Measurements from ENCODE around the gene GNB4. TPM values are rescaled to one million over a fixed set of nuclear protein-coding genes. Genes with fewer than 3 reads are reported as not detected.

Gene GNB4
- total RNA-seq, 1 donor from 2014 or later = 85.7 TPM

DNA sequence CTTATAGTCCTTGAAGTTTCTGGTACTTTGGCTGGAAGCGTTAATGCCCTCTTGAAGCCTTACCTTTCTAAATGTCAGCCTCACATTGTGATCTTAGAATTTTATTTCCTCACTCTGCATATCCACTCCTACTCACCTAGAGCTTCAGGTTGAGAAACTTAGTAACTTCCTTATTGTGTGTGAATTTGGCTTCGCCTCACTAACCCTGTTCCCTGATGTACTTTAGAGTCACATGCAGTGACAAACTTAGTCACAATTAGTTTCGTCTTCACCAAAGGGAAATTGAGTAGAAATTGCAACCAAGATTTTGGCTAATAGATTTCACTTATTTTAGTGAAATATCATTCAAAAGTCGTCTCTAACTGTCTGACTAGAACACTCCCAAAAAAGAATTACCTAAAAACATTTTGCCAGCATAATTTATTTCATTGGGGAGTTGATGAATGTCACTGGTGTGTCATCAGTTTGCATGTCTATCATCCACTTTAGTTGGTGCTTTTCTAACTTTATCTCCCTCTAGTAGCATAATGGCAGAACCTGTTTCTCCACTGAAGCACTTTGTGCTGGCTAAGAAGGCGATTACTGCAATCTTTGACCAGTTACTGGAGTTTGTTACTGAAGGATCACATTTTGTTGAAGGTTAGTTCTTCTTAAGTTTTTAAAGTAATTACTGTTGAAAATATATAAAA, 102.8 kb downstream of the GNB4 start:
- peak overlapping the region; percentile 65 for H3K27ac ChIP-seq (ENCODE audit: low read depth, low read length)

DNA sequence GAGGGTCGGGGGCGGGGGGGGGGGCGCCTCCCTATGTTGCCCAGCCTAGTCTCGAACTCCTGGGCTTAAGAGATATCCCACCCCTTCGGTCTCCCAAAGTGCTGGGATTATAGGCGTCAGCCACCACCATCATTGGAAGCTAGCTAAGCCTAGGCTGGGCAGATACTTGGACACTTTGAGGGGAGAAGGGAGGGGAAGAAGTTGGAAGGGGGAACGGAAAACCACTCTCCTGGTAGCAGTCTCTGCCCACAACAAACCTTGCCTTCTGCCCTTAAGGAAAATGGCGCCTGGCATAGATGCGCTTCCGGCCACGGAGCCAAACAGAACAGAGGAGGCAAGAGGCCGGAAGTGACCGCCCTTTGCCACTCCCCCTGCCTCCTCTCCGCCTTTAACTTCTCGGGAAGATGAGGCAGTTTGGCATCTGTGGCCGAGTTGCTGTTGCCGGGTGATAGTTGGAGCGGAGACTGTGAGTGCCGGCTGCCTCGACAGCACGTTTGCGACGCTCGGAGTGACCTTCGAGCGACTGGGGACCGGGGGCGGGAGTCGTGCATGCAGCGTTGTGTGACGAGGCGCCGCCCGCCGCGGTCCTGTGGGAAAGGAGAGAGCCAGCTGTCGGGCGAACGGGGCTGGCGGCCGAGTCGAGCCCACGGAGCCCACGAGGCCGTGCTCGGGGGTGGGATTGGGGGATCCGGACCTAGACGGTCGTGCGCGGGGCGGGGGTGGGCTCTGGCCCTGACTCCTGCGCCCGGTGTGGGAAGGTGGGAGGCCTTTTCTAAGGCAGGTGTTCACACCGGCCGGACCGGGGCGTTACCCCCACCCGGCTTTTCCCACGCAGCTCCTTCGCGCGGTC, 103.7 kb downstream of the GNB4 start, which contains the start of gene MFN1:
Gene MFN1, plus strand, starts transcription at position 365 of the 850 bp plus-strand sequence. CDS start 1,143 bp downstream, outside the sequence.
- peak within 1 kb of the TSS; percentile 95 for H2AFZ ChIP-seq (ENCODE audit: low read depth, low read length)
- H3K27ac Mint-ChIP-seq (ENCODE audit: unreplicated experiment) = peak within 1 kb of the TSS; percentile 95
- H3K79me2 ChIP-seq (ENCODE audit: insufficient read depth, low read length) = peaks cover 34% of the 10 kb centered on the region
- H3K4me3 Mint-ChIP-seq (ENCODE audit: unreplicated experiment) = peak within 1 kb of the TSS; percentile 98
- peak; percentile 94 for DNase-seq (ENCODE audit: low read depth)
- peaks cover 15% of the 10 kb centered on the region for H4K20me1 ChIP-seq (ENCODE audit: insufficient read depth, low read length)
- H3K36me3 ChIP-seq (ENCODE audit: insufficient read depth, low read length) = peaks cover 22% of the 10 kb centered on the region
- no peaks in the 10 kb centered on the region for H3K27me3 ChIP-seq (ENCODE audit: insufficient read depth, low read length)
- peak within 1 kb of the TSS; percentile 93 for H3K4me3 ChIP-seq (ENCODE audit: insufficient read depth, low read depth, low read length)
- peaks cover 9% of the 10 kb centered on the region for H3K36me3 Mint-ChIP-seq (ENCODE audit: low read depth, unreplicated experiment)
- H3K9me3 ChIP-seq (ENCODE audit: insufficient read depth, low read depth, low read length) = no peaks in the 10 kb centered on the region
- peak within 1 kb of the TSS; percentile 95 for H3K4me2 ChIP-seq (ENCODE audit: low read length)
- no peaks in the 10 kb centered on the region for H3K4me1 Mint-ChIP-seq (ENCODE audit: low read depth, unreplicated experiment)
- H3K9ac ChIP-seq (ENCODE audit: low read length) = peak within 1 kb of the TSS; percentile 85
- H3K9me3 Mint-ChIP-seq (ENCODE audit: unreplicated experiment) = no peaks in the 10 kb centered on the region
- peaks cover 7% of the 10 kb centered on the region for H3K4me1 ChIP-seq (ENCODE audit: insufficient read depth, low read length)
- TF ChIP-seq EZH2 (IDR thresholded peaks at IDR 0.05; ENCODE audit: insufficient read depth, low read length) = no peak
- TF ChIP-seq, protein P1, sequence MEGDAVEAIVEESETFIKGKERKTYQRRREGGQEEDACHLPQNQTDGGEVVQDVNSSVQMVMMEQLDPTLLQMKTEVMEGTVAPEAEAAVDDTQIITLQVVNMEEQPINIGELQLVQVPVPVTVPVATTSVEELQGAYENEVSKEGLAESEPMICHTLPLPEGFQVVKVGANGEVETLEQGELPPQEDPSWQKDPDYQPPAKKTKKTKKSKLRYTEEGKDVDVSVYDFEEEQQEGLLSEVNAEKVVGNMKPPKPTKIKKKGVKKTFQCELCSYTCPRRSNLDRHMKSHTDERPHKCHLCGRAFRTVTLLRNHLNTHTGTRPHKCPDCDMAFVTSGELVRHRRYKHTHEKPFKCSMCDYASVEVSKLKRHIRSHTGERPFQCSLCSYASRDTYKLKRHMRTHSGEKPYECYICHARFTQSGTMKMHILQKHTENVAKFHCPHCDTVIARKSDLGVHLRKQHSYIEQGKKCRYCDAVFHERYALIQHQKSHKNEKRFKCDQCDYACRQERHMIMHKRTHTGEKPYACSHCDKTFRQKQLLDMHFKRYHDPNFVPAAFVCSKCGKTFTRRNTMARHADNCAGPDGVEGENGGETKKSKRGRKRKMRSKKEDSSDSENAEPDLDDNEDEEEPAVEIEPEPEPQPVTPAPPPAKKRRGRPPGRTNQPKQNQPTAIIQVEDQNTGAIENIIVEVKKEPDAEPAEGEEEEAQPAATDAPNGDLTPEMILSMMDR (IDR thresholded peaks at IDR 0.05; ENCODE audit: insufficient read depth, low read depth, low read length) = no peak
- no peaks in the 10 kb centered on the region for H3K27me3 Mint-ChIP-seq (ENCODE audit: low read depth, unreplicated experiment)
- FAIRE-seq = peak; percentile 95
- H3K27ac ChIP-seq (ENCODE audit: low read depth, low read length) = peak within 1 kb of the TSS; percentile 65

More for the DNA sequence above, 102.8 kb downstream of the GNB4 start:
- Mint-ChIP-seq H3K27me3 (ENCODE audit: low read depth, unreplicated experiment) (no peaks in the 10 kb centered on the region), H3K36me3 (ENCODE audit: low read depth, unreplicated experiment) (peaks cover 10% of the 10 kb centered on the region), H3K9me3 (ENCODE audit: unreplicated experiment) (no peaks in the 10 kb centered on the region), H3K4me1 (ENCODE audit: low read depth, unreplicated experiment) (no peaks in the 10 kb centered on the region), H3K4me3 (ENCODE audit: unreplicated experiment) (peak overlapping the region; percentile 98), H3K27ac (ENCODE audit: unreplicated experiment) (peak overlapping the region; percentile 14)
- H3K9me3 ChIP-seq (ENCODE audit: insufficient read depth, low read depth, low read length) = no peaks in the 10 kb centered on the region
- TF ChIP-seq, protein P1 (IDR thresholded peaks at IDR 0.05; ENCODE audit: insufficient read depth, low read depth, low read length) = no peak
- TF ChIP-seq EZH2 (IDR thresholded peaks at IDR 0.05; ENCODE audit: insufficient read depth, low read length) = no peak
- H3K4me1 ChIP-seq (ENCODE audit: insufficient read depth, low read length) = peaks cover 7% of the 10 kb centered on the region
- no peak for DNase-seq (ENCODE audit: low read depth)
- peak overlapping the region; percentile 93 for H3K4me3 ChIP-seq (ENCODE audit: insufficient read depth, low read depth, low read length)
- peak overlapping the region; percentile 95 for H3K4me2 ChIP-seq (ENCODE audit: low read length)
- H3K36me3 ChIP-seq (ENCODE audit: insufficient read depth, low read length) = peaks cover 23% of the 10 kb centered on the region
- H4K20me1 ChIP-seq (ENCODE audit: insufficient read depth, low read length) = peaks cover 15% of the 10 kb centered on the region
- peak overlapping the region; percentile 95 for H2AFZ ChIP-seq (ENCODE audit: low read depth, low read length)
- peaks cover 34% of the 10 kb centered on the region for H3K79me2 ChIP-seq (ENCODE audit: insufficient read depth, low read length)
- no peak for FAIRE-seq
- no peaks in the 10 kb centered on the region for H3K27me3 ChIP-seq (ENCODE audit: insufficient read depth, low read length)
- peak overlapping the region; percentile 85 for H3K9ac ChIP-seq (ENCODE audit: low read length)

Other genes with a start within 250 kb of the GNB4 start
- gene KCNMB3, start 200.4 kb downstream of the GNB4 start, total RNA-seq = 0.75 and 1.7 TPM in 2 replicates
- 34.4 and 36.1 TPM in 2 replicates for gene ZNF639, start 128.4 kb downstream of the GNB4 start, total RNA-seq
- gene MFN1, start 103.8 kb downstream of the GNB4 start, total RNA-seq = 53.1 and 57.7 TPM in 2 replicates
- gene ACTL6A, start 111.5 kb upstream of the GNB4 start, total RNA-seq = 43.2 and 47.0 TPM in 2 replicates
- gene MRPL47, start 153.2 kb upstream of the GNB4 start, total RNA-seq = 45.9 and 47.1 TPM in 2 replicates
- 73.7 and 86.4 TPM in 2 replicates for gene NDUFB5, start 153.3 kb upstream of the GNB4 start, total RNA-seq
- 6.7 and 7.4 TPM in 2 replicates for gene USP13, start 201.6 kb upstream of the GNB4 start, total RNA-seq

Data from astrocyte (in vitro differentiated cells and primary cell).